CD4-positive, CD25-positive, alpha-beta regulatory T cell (primary cell): Measurements from ENCODE around the gene SLCO2B1. TPM values are rescaled to one million over a fixed set of nuclear protein-coding genes. Genes with fewer than 3 reads are reported as not detected.
A peak's percentile ranks its signal among the peaks of the same experiment; 100 is the strongest.

Experiments used
- ATAC-seq, 2 donors: fragments of 150-1000 bp; cut with Tn5 transposase; one replicate each; pipeline ENCODE4 v1.10.0; 2021; ENCODE audit warnings: low read depth in 2 of 2, moderate number of reproducible peaks in 2 of 2, moderate library complexity in 1 of 2
- DNase-seq, 3 donors: peaks; one replicate each; pipeline versions ENCODE4 v3.0.0 to v3.0.0-alpha.2; 2012 to 2022; ENCODE audit warnings: mixed read lengths in 1 of 3
- H3K27ac ChIP-seq: one replicate; pipeline ENCODE4 v1.7.0; 2013; ENCODE audit warnings: mild to moderate bottlenecking, low read length; ENCODE audit not compliant: insufficient read depth, poor library complexity, severe bottlenecking
- H3K27me3 ChIP-seq: one replicate; pipeline ENCODE4 v1.7.0; 2013; ENCODE audit warnings: low read length; ENCODE audit not compliant: control insufficient read depth, insufficient read depth
- H3K36me3 ChIP-seq: one replicate; pipeline ENCODE4 v1.7.0; 2013; ENCODE audit warnings: mild to moderate bottlenecking, low read length, moderate library complexity; ENCODE audit not compliant: control insufficient read depth, insufficient read depth
- H3K4me1 ChIP-seq: 2 replicates; pipeline ENCODE4 v1.7.0; 2013; ENCODE audit warnings: mild to moderate bottlenecking, low read length; ENCODE audit not compliant: insufficient read depth, control insufficient read depth, poor library complexity, severe bottlenecking
- H3K4me3 ChIP-seq: one replicate; pipeline ENCODE4 v1.7.0; 2013; ENCODE audit warnings: low read depth, mild to moderate bottlenecking, low read length, moderate library complexity
- H3K9me3 ChIP-seq, 2 experiments: 1 replicate in 1 of 2; 2 replicates in 1 of 2; pipeline ENCODE4 v1.7.0; 2013; ENCODE audit warnings: low read length in 2 of 2, mild to moderate bottlenecking in 1 of 2, moderate library complexity in 1 of 2; ENCODE audit not compliant: control insufficient read depth in 2 of 2
- H3K27ac Mint-ChIP-seq, 3 donors: one replicate each; pipeline ENCODE4 v1.8.0; 2020 to 2022; ENCODE audit warnings: mild to moderate bottlenecking in 3 of 3, mixed read lengths in 3 of 3, moderate library complexity in 2 of 3
- H3K27me3 Mint-ChIP-seq: one replicate; pipeline ENCODE4 v1.8.0; 2022; ENCODE audit warnings: mild to moderate bottlenecking, mixed read lengths
- H3K36me3 Mint-ChIP-seq: one replicate; pipeline ENCODE4 v1.8.0; 2020; ENCODE audit warnings: mixed read lengths
- H3K4me1 Mint-ChIP-seq, 4 donors: one replicate each; pipeline ENCODE4 v1.8.0; 2020 to 2022; ENCODE audit warnings: mixed read lengths in 4 of 4, mild to moderate bottlenecking in 1 of 4
- H3K4me3 Mint-ChIP-seq, 4 donors: one replicate each; pipeline ENCODE4 v1.8.0; 2020 to 2022; ENCODE audit warnings: mild to moderate bottlenecking in 4 of 4, mixed read lengths in 4 of 4, moderate library complexity in 3 of 4
- H3K9me3 Mint-ChIP-seq, 7 donors: one replicate each; pipeline ENCODE4 v1.8.0; 2020 to 2022; ENCODE audit warnings: mixed read lengths in 7 of 7, mild to moderate bottlenecking in 3 of 7, moderate library complexity in 2 of 7
- polyA plus RNA-seq, 4 donors: library from polyadenylated mRNA; unstranded; fragments of 300-500 nt; fragmentation: Illumina TruSeq; gene quantifications; one replicate each; pipeline ENCODE4 v1.2.3, GENCODE V29; 2021
- total RNA-seq: library from RNA; stranded (reverse); gene quantifications from one replicate; pipeline ENCODE4 v1.2.3, GENCODE V29; 2022

The SLCO2B1 gene
- total and polyA plus RNA-seq, 5 donors from 2014 or later: not detected

DNA sequence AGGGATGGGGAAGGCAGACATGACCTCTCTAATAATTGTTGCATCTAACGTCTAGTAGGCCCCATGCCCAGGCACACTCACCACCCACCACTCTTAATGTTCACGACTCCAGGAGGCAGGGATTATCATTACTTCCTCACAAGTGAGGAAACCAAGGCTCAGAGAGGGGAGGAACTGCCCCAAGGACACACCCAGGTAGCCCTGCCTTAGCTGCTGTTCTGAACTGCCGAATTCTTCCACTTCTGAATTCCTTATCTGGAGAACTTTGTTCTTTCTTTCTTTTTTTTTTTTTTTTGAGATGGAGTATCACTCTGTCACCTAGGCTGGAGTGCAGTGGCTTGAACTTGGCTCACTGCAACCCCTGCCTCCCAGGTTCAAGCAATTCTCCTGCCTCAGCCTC lies 16.7 kb downstream of the SLCO2B1 start:
- H3K27ac Mint-ChIP-seq: no peak overlapping the region
- H3K9me3 Mint-ChIP-seq: no peaks in the 10 kb centered on the region
- no peak for DNase-seq
- H3K36me3 Mint-ChIP-seq: no peaks in the 10 kb centered on the region
- no peak overlapping the region for H3K4me3 Mint-ChIP-seq
- Histone ChIP-seq H3K4me1 (no peaks in the 10 kb centered on the region), H3K27me3 (no peaks in the 10 kb centered on the region), H3K36me3 (no peaks in the 10 kb centered on the region), H3K4me3 (no peak overlapping the region), H3K27ac (no peak overlapping the region), H3K9me3 (no peaks in the 10 kb centered on the region)
- no peak for ATAC-seq
- H3K4me1 Mint-ChIP-seq: no peaks in the 10 kb centered on the region
- peaks cover 11% of the 10 kb centered on the region for H3K27me3 Mint-ChIP-seq

DNA sequence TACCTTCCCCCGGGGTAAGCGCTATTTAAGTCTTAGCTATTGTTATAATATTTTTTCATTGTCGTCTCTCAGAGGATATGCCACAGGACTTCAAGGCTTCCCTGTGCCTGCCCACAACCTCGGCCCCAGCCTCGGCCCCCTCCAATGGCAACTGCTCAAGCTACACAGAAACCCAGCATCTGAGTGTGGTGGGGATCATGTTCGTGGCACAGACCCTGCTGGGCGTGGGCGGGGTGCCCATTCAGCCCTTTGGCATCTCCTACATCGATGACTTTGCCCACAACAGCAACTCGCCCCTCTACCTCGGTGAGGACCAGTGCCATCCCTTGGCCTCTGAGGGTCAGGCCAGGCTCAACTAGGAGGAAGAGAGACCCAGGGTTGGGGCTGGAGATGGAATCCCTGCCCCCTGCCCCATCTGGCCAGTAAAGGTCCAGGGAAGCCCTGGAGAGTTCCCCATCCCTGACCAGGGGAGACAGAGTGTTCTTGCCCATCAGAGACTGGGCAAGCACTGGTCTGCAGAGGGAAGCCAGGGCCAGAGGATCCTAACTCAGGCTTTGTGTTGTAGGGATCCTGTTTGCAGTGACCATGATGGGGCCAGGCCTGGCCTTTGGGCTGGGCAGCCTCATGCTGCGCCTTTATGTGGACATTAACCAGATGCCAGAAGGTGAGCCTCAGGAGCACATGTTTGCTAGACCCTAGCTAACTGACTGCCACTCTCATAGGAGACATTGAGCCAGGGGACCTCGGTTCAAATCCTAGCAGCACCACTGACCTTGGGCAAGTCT lies 18.4 kb downstream of the SLCO2B1 start:
- Mint-ChIP-seq H3K4me1 (peaks cover 0 to 10% (median 3%) of the 10 kb centered on the region in 4 donors), H3K4me3 (no peak overlapping the region), H3K36me3 (no peaks in the 10 kb centered on the region), H3K27ac (no peak overlapping the region), H3K27me3 (peaks cover 7% of the 10 kb centered on the region), H3K9me3 (no peaks in the 10 kb centered on the region)
- DNase-seq: no peak
- Histone ChIP-seq H3K4me1 (no peaks in the 10 kb centered on the region), H3K36me3 (no peaks in the 10 kb centered on the region), H3K27ac (no peak overlapping the region), H3K27me3 (no peaks in the 10 kb centered on the region), H3K4me3 (no peak overlapping the region), H3K9me3 (no peaks in the 10 kb centered on the region)
- ATAC-seq: no peak

DNA sequence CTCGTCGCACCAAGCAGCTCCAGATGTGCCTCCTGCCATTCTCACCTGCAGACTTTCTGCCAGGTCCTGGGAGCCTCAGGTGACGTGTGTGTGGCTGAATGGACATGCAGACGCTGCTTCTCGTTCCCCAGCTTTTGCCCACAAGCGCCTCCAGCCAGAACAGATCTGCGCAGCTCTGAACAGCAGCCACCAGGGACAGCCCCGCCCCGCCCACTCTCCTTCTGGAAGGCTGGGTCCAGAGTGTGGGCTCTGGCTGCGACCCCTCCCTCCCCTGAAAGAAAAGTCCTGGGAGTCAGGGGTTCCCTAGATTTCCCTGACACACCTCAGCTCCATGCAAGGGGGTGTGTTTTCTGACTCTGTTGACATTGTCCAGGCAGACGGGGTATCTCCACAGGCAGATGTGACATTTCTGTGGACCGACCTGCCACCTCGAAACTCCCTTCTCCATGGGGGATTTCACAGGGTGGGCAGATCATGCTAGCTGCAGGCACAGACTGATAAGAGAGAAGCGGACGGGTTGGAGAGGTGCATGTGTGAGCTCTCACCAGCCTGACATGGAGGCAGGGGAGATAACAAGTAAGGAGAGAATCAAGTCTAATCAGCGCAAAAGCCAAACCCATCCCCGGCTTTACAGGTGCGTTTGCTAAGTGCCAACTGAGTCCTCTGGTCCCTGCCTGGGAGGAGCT lies 19.8 kb downstream of the SLCO2B1 start:
- Mint-ChIP-seq H3K27me3 (peaks cover 7% of the 10 kb centered on the region), H3K4me1 (peaks cover 9 to 23% (median 16%) of the 10 kb centered on the region in 4 donors), H3K9me3 (no peaks in the 10 kb centered on the region), H3K27ac (peak overlapping the region in 1 of 3 donors; percentile 71), H3K36me3 (no peaks in the 10 kb centered on the region), H3K4me3 (no peak overlapping the region)
- Histone ChIP-seq H3K4me1 (peaks cover 11% of the 10 kb centered on the region), H3K9me3 (no peaks in the 10 kb centered on the region), H3K4me3 (no peak overlapping the region), H3K27me3 (no peaks in the 10 kb centered on the region), H3K36me3 (no peaks in the 10 kb centered on the region), H3K27ac (no peak overlapping the region)
- no peak for ATAC-seq
- no peak for DNase-seq

DNA sequence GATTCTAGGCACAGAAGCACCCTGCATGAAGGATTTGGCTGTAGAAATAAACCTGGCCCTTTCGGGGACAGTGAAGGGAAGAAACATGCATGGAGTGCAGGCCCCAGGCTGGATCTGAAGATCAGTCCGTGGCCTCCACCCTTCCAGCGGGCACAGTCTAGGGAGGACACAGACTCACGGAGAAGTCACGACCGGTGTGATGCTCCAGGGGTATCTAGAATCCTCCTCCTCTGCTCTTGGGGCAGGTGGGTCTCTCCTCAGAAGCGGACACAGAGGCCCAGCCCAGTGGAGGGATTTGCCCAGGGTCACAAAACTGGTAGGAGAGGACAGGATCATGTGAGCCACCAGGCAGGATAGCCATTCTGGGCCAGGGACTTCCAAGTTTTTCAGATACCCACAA lies 22.4 kb downstream of the SLCO2B1 start:
- DNase-seq: no peak
- Histone ChIP-seq H3K9me3 (no peaks in the 10 kb centered on the region), H3K4me3 (no peak overlapping the region), H3K27ac (no peak overlapping the region), H3K36me3 (no peaks in the 10 kb centered on the region), H3K27me3 (no peaks in the 10 kb centered on the region), H3K4me1 (peaks cover 11% of the 10 kb centered on the region)
- Mint-ChIP-seq H3K4me3 (no peak overlapping the region), H3K36me3 (no peaks in the 10 kb centered on the region), H3K9me3 (no peaks in the 10 kb centered on the region), H3K27ac (no peak overlapping the region), H3K4me1 (peaks cover 9 to 28% (median 16%) of the 10 kb centered on the region in 4 donors), H3K27me3 (no peaks in the 10 kb centered on the region)
- no peak for ATAC-seq

DNA sequence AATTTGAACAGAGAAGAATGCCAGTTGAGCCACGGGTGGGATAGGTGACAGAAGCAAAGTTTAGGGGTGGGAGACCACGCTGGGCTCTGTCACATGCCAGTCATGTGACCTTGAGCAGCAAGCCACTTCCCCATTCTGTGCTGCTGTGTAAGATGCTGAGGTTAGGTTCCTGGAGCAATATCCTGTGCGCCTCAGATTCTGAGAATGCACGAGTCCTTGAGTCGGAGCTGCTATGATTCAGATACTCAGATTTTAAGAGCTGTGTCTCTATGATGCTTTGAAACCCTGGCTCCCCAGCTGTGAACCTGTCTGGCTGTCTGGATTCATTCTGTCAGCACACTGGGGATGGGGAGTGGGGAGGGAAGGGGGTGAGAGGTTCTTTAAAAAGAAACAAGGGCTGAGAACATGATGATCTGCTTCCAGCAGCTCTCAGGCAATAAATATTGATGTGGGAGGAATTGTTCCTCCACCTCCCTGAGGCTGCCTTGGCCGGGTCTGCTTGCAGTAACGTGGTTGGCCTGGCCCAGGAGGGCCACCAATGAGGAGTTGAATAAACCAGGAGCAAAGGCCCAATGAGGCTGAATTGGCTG lies 24.0 kb downstream of the SLCO2B1 start:
- H3K9me3 Mint-ChIP-seq: no peaks in the 10 kb centered on the region

DNA sequence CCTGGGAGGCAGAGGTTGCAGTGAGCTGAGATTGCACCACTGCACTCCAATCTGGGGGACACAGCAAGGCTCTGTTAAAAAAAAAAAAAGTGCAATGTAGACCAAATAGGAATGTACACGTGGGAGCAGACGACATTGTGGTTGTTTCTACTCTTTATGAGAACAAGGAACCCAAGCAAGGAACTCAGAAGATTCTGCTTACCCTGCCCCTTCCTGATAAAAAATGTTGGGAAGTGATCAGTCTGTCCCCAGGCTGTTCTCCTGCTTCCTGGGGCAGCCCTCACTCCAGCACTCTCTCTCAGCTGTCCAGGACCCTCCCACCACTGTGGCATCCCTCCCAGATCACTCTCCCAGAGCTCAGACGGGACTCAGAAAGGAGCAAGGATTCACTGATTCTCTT lies 31.8 kb downstream of the SLCO2B1 start:
- H3K36me3 ChIP-seq: no peaks in the 10 kb centered on the region
- DNase-seq (no peak), ATAC-seq (no peak)
- H3K9me3 ChIP-seq: no peaks in the 10 kb centered on the region
- no peaks in the 10 kb centered on the region for H3K27me3 ChIP-seq
- H3K27ac Mint-ChIP-seq: no peak overlapping the region
- H3K4me3 ChIP-seq: no peak overlapping the region
- no peak overlapping the region for H3K27ac ChIP-seq
- H3K4me1 ChIP-seq: no peaks in the 10 kb centered on the region
- H3K27me3 Mint-ChIP-seq: peaks cover 8% of the 10 kb centered on the region
- H3K4me3 Mint-ChIP-seq: no peak overlapping the region
- H3K36me3 Mint-ChIP-seq: no peaks in the 10 kb centered on the region
- H3K4me1 Mint-ChIP-seq: peaks cover 0 to 2% (median 0%) of the 10 kb centered on the region in 4 donors
- H3K9me3 Mint-ChIP-seq: no peaks in the 10 kb centered on the region

More for the DNA sequence above, 24.0 kb downstream of the SLCO2B1 start:
- H3K27me3 Mint-ChIP-seq: no peaks in the 10 kb centered on the region
- Histone ChIP-seq H3K27ac (peak overlapping the region; percentile 48), H3K27me3 (no peaks in the 10 kb centered on the region), H3K4me3 (peak overlapping the region; percentile 13), H3K36me3 (no peaks in the 10 kb centered on the region), H3K4me1 (peaks cover 11% of the 10 kb centered on the region), H3K9me3 (no peaks in the 10 kb centered on the region)
- ATAC-seq: peak; percentile 90 to 93
- H3K36me3 Mint-ChIP-seq: no peaks in the 10 kb centered on the region
- DNase-seq: peak in 1 of 3 donors; percentile 96
- peak overlapping the region; percentile 84 to 95 (median 87) for H3K27ac Mint-ChIP-seq
- H3K4me3 Mint-ChIP-seq: peak overlapping the region in 2 of 4 donors; percentile 0 to 60
- peaks cover 9 to 28% (median 16%) of the 10 kb centered on the region in 4 donors for H3K4me1 Mint-ChIP-seq

DNA sequence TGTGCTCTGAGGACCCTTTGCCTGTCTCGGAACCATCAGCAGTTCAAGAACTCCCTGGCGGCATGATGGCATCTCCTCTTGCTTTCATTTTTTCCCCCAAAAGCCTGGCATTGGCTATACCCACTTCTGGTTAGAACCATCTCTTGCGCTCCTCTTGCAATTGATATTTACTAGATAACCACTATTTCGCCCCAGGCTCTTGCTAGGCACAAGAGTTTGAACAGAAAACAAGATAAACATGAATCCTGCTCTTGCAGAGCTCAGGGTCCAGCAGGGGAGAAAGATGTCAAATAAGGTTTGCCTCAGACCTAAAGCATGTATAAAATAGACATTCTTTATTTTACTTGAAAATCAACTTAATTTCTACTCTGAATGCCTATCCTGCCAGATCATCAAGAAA lies 33.1 kb downstream of the SLCO2B1 start:
- DNase-seq (no peak), ATAC-seq (no peak)
- no peaks in the 10 kb centered on the region for H3K4me1 ChIP-seq
- peaks cover 0 to 2% (median 0%) of the 10 kb centered on the region in 4 donors for H3K4me1 Mint-ChIP-seq
- peaks cover 8% of the 10 kb centered on the region for H3K27me3 Mint-ChIP-seq
- no peaks in the 10 kb centered on the region for H3K9me3 ChIP-seq
- H3K4me3 Mint-ChIP-seq: no peak overlapping the region
- H3K27ac ChIP-seq: no peak overlapping the region
- H3K27ac Mint-ChIP-seq: no peak overlapping the region
- H3K27me3 ChIP-seq: no peaks in the 10 kb centered on the region
- no peaks in the 10 kb centered on the region for H3K36me3 ChIP-seq
- H3K9me3 Mint-ChIP-seq: no peaks in the 10 kb centered on the region
- no peak overlapping the region for H3K4me3 ChIP-seq
- H3K36me3 Mint-ChIP-seq: no peaks in the 10 kb centered on the region
